MG63 (cell line): ENCODE results near the gene ETS1. TPM values are rescaled to one million over a fixed set of nuclear protein-coding genes. Genes with fewer than 3 reads are reported as not detected.

Experiments used
- DNase-seq: peaks from one replicate; pipeline ENCODE4 v3.0.0-alpha.2; 2020
- H3K27me3 ChIP-seq: fragments of 250-450 bp; sonication (Bioruptor Pico); 2 replicates; pipeline ENCODE4 v1.5.1; 2020; ENCODE audit warnings: mild to moderate bottlenecking, moderate library complexity
- H3K36me3 ChIP-seq: fragments of 250-450 bp; sonication (Bioruptor Pico); 2 replicates; pipeline ENCODE4 v1.5.1; 2020; ENCODE audit warnings: mild to moderate bottlenecking, moderate library complexity
- H3K4me3 ChIP-seq: fragments of 250-450 bp; sonication (Bioruptor Pico); 2 replicates; pipeline ENCODE4 v1.5.1; 2020; ENCODE audit warnings: mild to moderate bottlenecking, moderate library complexity
- H3K9me3 ChIP-seq: fragments of 250-450 bp; sonication (Bioruptor Pico); 2 replicates; pipeline ENCODE4 v1.5.1; 2020; ENCODE audit warnings: mild to moderate bottlenecking, moderate library complexity
- total RNA-seq: library from RNA; depleted of rRNA; stranded (reverse); fragments of >200 nt; shearing (Covaris generic); gene quantifications from 2 replicates; pipeline ENCODE4 v1.2.3, GENCODE V29; 2014; ENCODE audit warnings: low replicate concordance

The ETS1 gene
- total RNA-seq, 1 experiment from 2014 or later = 70.5 TPM

DNA sequence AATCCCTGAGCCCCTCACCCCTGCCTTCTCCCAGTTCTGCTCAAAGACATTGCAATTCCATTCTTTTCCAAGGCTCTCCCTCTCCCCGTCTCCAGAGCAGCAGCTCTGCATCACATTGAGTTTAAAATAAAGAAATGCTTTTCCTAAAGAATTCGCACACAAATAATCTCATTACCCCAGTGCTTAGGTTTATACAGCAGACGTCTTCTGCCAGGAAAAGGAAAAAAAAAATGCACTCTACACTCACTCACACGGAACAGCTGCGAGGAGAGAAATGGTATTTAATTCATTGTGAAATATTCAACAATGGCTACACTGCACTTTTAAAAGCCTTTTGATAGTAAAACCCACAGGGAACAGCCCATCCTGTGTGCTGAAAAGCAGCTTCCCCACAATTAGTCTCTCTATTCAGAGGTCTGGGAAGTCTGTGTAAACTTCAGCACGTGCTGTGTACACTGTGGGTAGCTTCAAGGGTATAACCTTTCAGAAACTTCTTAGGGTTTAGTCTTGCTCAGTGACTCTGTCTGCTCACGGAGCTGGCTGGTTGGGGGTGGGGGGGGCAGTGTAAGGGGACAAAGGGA lies 42.8 kb downstream of the ETS1 start:
- H3K36me3 ChIP-seq = no peaks in the 10 kb centered on the region
- no peak for DNase-seq
- H3K4me3 ChIP-seq = no peak overlapping the region
- no peaks in the 10 kb centered on the region for H3K27me3 ChIP-seq
- H3K9me3 ChIP-seq = no peaks in the 10 kb centered on the region

DNA sequence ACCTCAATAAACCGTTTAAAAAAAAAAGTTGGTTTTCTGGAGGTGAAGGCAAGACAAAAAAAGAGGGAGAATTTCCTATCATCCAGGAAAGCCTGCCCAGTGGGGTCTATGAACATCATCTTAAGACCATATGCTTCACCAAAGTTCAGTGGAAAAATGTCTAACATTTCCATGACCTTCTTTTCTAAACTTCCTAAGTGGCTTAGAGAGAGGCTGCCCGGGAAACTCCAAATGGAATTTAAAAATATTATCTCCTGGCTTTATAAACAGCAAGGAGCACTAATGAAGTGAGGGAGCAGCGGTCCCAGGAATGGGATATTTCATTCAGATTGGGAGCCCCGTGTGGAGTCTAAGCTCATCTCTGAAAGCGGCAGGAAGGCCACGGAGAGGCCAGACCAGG lies 46.9 kb downstream of the ETS1 start:
- H3K27me3 ChIP-seq = no peaks in the 10 kb centered on the region
- DNase-seq = no peak
- H3K4me3 ChIP-seq = no peak overlapping the region
- no peaks in the 10 kb centered on the region for H3K36me3 ChIP-seq
- H3K9me3 ChIP-seq = no peaks in the 10 kb centered on the region

DNA sequence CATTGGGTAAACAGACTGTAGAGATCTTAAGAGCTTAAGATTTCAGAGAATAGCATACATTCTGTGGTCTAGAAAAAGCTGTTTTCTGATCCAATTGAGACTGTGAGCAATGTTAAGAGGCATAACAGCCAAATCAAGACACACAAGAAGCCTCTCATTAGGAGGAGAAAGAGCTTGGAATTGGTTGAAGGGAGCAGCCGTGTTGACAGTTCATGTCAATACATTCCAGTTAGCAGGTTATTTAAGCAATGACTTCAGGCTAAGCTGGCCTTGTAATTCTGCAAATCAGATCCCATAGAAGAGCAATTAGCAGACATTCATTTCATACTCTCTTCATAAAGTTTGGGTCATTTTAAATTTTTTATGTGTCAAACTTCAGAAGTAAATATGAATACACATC lies 50.9 kb downstream of the ETS1 start:
- DNase-seq = no peak
- Histone ChIP-seq H3K27me3 (no peaks in the 10 kb centered on the region), H3K9me3 (no peaks in the 10 kb centered on the region), H3K36me3 (no peaks in the 10 kb centered on the region), H3K4me3 (no peak overlapping the region)

DNA sequence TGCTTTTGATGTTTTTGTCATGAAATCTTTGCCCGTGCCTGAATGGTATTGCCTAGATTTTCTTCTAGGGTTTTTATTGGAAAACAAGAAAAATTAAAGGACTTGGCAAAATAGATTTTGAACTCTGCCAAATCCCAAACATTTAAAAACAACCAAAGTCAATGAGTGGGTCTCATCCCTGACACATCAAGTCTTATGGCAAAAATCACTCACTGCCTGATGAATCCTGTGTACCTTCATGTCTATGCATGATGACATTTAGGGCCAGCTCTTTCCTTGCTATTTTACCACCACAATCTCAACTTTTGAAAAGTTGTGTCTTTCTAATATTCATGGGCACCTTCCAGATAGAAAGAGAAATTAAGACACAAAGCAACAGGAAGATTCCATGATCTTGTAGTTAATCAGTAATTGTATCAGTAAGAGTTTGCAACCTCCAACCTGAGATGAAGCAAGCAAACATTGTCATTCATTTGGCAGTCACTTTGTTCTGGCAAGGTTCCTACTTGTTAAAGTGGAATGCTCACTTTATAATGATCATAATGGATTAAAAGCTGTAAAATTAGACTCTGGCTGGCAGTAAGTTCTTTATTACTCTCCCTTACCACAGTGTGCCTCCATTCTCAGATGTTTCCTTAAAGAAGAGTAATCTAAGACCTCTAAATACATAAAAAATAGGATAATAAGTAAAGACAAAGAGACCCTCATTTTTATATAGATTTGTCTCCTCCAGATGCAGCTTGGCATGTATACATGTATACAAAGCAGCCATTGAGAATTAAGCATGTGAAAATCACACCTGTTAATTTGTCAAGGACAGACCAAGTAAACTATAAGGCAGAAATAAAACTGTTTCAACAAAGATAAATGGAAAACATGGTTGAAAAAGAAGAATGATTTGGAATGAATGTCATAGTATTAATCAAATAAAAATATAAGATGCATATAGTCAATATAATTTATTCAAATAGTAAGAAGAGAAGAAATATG lies 51.6 kb downstream of the ETS1 start:
- Histone ChIP-seq H3K36me3 (no peaks in the 10 kb centered on the region), H3K4me3 (no peak overlapping the region), H3K27me3 (no peaks in the 10 kb centered on the region), H3K9me3 (no peaks in the 10 kb centered on the region)
- no peak for DNase-seq

DNA sequence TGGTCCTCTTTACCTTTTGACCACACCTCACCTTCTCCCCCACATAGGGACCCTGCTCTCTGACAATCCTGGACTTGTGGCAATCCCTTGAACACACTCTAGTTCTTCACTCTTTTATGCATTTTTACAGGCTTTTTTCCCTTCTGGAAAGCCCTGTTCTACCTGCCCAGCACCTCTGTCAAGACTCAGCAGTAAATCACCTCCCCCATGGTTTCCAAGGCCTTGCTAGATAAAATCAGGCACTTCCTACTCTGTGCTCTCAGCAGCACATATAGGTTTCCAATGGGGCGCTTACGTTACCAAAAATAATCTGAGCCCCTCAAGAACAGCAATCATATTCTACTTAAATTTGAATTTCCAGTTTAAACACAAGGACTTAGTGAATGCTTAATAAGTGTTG lies 53.9 kb downstream of the ETS1 start:
- no peaks in the 10 kb centered on the region for H3K36me3 ChIP-seq
- no peak overlapping the region for H3K4me3 ChIP-seq
- DNase-seq = no peak
- H3K27me3 ChIP-seq = no peaks in the 10 kb centered on the region
- no peaks in the 10 kb centered on the region for H3K9me3 ChIP-seq

DNA sequence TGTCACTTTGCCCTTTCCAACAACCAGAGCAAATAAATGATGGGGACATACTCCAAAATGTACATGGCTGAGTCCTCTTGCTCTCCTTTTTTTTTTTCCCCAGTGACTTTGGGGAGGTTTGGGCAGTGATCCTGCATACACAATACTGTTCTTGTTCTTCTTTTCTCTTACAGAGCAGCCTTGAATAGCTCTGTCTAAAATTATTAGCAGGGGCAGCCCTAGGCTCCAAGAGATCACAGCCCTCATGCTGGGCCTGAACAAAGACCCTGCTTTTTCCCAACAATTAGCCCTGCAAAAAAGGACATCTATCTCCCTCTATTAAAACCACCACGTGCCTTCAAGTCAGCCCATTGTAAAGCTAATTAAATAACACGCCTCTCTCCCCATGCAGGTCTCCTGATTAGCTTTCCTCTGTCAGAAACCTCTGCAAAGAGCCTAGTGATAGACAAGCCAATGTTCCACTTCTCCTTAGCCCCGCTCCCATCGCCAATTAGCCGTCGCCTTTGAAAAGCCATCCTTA lies 54.7 kb downstream of the ETS1 start:
- DNase-seq = no peak
- Histone ChIP-seq H3K36me3 (no peaks in the 10 kb centered on the region), H3K27me3 (no peaks in the 10 kb centered on the region), H3K9me3 (no peaks in the 10 kb centered on the region), H3K4me3 (no peak overlapping the region)

DNA sequence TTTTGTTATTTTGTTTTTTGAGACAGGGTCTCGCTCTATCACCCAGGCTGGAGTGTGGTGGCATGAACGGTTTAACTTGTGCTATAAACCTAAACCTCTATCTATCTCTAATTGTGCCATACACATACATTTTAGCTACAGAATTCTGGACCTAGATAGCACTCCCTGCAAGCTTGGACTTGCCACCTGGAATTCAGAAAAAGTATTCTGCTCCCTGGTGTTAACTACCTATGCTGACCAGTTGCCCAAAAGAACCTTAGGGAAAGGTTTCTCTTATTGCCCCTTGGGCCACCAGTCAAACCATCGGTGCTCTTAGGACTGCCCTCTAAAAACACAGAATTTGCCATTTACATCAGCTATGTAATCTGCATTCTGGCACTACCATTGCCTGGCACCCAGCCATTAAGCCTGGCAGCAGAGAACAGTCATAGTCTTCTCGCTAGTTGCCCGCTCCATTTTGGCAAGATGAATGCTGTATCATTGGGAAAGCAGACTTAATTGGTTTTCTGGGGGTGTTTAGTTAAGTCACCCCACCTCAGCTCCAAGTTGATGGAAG lies 55.3 kb downstream of the ETS1 start:
- peak; percentile 90 for DNase-seq
- H3K27me3 ChIP-seq = no peaks in the 10 kb centered on the region
- no peaks in the 10 kb centered on the region for H3K9me3 ChIP-seq
- H3K4me3 ChIP-seq = no peak overlapping the region
- no peaks in the 10 kb centered on the region for H3K36me3 ChIP-seq

DNA sequence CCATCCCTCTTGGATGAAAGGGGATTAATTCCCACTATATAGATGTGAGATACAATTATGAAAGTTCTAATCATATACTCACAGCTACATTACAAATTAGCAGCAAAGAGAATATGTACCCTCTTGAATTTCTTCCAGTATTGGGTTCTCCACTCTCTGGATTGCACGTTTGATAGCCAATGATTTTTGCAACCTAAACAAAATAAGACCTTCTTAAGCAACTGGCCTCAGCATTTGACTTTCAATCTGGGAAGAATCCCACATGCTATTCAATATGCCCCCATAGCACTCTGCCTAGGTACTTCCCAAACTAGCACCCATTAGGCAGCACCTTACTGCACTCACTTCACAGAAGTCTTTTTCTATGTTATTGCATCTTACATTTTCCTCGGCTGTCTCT lies 55.8 kb downstream of the ETS1 start:
- no peaks in the 10 kb centered on the region for H3K9me3 ChIP-seq
- H3K4me3 ChIP-seq = no peak overlapping the region
- H3K27me3 ChIP-seq = no peaks in the 10 kb centered on the region
- no peak for DNase-seq
- no peaks in the 10 kb centered on the region for H3K36me3 ChIP-seq

DNA sequence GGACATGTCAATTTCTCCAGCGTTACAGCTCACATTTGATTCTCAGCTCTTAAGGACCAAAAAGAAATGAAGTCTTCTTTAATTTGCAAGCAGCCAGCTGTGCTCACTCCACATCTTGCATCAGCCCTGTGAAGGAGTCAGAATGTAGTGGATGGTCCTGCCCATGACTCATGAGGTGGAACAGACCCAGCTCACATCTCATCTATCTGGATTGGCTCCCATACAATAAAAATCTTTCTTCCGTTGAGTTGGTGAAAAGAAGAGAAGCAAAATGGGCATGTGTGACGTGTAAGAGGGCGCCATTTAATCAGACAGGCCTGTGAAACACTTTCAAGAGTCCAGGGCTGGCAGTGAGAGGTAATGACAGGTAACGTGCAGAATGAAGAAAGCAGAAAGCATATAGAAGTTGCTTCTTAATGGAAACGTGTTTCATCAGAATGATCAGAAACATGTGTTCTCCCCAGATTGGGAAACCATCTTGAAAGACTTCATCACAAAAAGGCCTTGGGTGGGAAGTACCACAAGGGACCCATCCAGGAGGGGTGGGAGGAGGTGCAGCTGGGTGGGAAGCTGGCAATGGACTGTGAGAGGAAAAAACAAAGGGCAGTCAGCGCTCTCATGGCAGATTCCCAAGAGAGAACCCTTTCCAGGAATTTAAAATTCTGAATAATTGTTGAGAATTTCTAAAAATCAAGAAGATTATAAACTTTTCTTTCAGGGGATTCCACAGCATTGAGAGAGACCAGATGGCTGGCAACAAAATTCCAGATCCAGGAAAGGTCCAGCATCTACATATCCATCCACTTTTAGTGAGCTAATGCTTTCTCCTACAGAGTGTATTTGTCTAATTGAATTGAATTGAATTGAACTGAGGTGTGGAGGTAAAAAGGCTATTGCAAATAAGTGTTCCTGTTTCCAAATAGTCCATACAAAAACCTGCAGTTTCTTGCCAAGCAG lies 57.0 kb downstream of the ETS1 start:
- H3K27me3 ChIP-seq = no peaks in the 10 kb centered on the region
- no peaks in the 10 kb centered on the region for H3K36me3 ChIP-seq
- H3K9me3 ChIP-seq = no peaks in the 10 kb centered on the region
- H3K4me3 ChIP-seq = no peak overlapping the region
- DNase-seq = peak; percentile 91

DNA sequence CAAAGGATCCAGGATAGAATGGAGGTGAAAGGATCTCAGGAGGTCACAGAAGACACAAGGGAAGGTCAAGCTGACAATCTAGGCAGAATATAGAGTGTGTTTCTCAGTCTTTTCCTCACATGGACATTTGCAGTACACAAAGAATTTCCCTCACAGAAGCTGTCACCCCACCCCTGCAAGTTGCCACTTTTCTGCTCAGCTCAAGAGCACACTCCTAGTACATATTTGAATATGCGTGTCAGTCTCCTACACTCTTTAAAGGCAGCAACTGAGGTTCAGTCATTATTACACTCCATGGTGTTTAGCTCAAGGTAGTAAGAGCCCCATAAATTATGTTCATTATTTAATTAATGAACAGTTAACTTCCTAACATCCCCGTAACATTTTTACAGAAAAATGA lies 59.1 kb downstream of the ETS1 start:
- DNase-seq = no peak
- Histone ChIP-seq H3K9me3 (no peaks in the 10 kb centered on the region), H3K4me3 (no peak overlapping the region), H3K27me3 (no peaks in the 10 kb centered on the region), H3K36me3 (no peaks in the 10 kb centered on the region)

DNA sequence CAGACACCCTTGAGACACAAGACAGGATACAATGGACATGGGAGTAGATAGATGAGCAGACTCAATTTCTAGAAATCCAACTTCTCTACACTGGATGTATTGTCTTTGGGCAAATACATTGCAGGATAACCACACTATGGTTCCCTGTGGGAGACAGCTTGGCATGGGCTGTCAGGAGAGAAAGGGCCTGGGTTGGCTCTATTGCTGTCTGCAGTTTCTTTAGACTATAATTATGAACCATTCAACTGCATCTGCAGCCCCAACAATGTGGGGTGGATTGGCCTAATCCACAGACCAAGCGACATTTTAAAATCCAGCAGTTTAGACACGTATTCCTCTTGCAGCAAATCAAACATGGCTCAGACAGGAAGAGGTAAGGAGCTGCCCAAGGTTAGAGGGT lies 60.3 kb downstream of the ETS1 start:
- Histone ChIP-seq H3K9me3 (no peaks in the 10 kb centered on the region), H3K27me3 (no peaks in the 10 kb centered on the region), H3K4me3 (no peak overlapping the region), H3K36me3 (no peaks in the 10 kb centered on the region)
- DNase-seq = no peak

DNA sequence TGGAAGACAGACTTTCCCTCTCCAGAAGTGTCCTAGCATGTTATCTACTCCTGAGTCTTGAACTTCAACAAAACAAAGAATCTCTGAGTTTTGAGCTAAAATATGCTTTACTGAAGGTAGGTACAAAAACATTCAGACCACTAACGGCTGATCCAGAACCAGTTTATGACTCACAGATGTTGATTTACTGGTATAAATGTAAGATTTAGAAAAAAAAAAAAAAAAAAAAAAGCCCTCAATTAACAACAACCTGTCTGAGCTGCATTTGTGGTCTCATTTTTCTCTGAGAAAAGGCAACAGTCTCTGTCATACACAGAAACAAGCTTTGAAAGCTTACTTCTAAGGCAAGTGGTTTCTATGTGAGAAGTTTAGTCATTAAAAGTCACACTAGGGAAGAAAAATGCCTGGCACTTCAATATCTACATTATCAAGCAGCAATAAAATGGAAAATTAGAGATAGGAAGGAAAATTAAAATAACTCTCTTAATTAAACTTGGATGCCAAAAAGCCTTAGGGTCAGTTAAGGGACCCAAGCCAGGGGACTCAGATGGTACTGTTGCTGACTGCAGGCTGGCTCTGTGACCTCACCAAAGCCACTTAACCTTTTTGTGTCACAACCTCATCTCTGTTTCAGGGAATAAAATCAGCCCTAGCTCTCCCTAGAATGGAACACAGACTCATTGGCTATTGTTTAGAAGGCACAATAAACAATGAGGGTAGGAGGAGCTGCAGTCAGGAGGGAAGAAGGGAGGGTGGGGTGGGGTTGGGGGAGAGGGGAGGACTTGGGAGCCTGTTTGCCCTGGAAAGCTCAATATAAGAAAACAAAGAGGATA lies 61.7 kb downstream of the ETS1 start:
- Histone ChIP-seq H3K27me3 (no peaks in the 10 kb centered on the region), H3K9me3 (no peaks in the 10 kb centered on the region), H3K4me3 (no peak overlapping the region), H3K36me3 (peaks cover 3% of the 10 kb centered on the region)
- DNase-seq = no peak

DNA sequence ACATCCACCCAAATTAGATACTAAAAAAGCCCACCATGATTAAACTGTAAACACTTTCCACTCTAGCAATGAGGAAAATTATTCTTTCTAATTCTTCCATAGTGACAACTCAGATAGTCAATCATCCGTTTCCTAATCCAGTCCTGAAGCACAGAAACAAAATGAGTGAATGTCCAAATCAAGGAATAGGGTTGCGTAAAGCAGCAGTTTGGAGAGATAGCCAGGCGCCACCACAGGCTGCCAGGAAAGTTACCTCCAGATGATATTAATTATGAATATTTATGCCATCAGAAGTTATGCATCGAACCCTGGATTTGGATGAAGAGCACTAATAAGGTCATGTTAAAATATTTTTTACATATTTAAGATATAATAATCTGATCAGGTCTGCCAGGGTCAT lies 63.2 kb downstream of the ETS1 start:
- no peak for DNase-seq

DNA sequence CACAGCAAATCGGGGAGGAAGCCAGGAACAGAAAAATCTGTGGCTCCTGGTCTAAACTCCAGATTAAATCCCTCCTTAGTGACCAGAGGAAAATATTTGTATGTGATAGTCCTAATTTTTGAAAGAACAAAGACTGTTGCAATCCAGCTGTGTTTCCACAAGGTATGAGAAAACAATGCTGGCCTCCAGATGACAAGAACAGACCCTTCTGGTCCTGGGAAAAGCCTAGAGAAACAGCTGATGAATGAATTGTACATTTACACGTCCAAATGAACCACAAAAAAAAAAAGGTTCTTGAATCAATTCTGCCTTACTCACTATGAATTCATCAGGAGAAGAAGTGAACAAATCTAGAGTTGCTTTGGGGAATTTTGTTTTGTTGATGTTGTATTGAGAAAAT lies 63.7 kb downstream of the ETS1 start:
- Histone ChIP-seq H3K9me3 (no peaks in the 10 kb centered on the region), H3K4me3 (peak overlapping the region; percentile 94), H3K36me3 (peaks cover 22% of the 10 kb centered on the region), H3K27me3 (no peaks in the 10 kb centered on the region)
- no peak for DNase-seq

More for the DNA sequence above, 63.2 kb downstream of the ETS1 start:
- Histone ChIP-seq H3K4me3 (no peak overlapping the region), H3K27me3 (no peaks in the 10 kb centered on the region), H3K9me3 (no peaks in the 10 kb centered on the region), H3K36me3 (peaks cover 17% of the 10 kb centered on the region)

DNA sequence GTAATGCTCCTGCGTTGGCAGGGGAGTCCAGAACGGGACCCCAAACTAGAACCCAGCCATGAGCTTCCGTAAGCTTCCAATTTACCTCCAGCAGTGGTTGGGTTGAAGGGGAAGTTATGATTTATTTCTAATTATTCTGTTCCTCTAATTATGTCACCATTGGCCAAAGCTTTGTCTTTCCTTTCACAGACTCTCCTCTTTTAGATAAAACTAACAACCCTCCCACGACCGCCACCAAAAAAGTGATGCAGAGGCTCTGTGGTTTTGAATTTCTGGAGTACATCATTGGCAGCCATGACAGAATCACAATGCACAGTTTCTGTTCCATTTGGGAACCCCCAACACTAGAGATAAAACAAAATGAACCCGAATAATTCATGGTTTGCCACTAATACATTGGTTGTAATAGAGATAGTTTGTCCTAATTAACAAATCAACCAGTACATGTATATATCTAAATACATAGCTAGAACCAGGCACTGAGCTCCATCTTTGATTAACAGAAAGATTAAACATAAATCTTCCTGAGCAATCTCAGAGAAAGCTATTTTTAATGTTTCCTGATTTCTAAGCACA lies 64.3 kb downstream of the ETS1 start:
- no peaks in the 10 kb centered on the region for H3K9me3 ChIP-seq
- H3K4me3 ChIP-seq = peak overlapping the region; percentile 94
- no peak for DNase-seq
- no peaks in the 10 kb centered on the region for H3K27me3 ChIP-seq
- H3K36me3 ChIP-seq = peaks cover 26% of the 10 kb centered on the region
